ENCODE data around the gene NRXN3.

NRXN3 gene

GRCh38 chr14:78758333-78758732 is 588.2 kb downstream of the NRXN3 start:
- H3K9me3 ChIP-seq (ENCODE audit: control insufficient read depth, insufficient read depth, low read length): no peaks in the 10 kb centered on the region
- H3K4me1 ChIP-seq (ENCODE audit: control insufficient read depth, insufficient read depth, low read length): peaks cover 12% of the 10 kb centered on the region; the same call in 1 of the 2 replicates
- H3K27me3 ChIP-seq (ENCODE audit: control insufficient read depth, insufficient read depth, low read length): no peaks in the 10 kb centered on the region
- no peak overlapping the region for H3K27ac ChIP-seq (ENCODE audit: low read depth, low read length)
- H3K9ac ChIP-seq (ENCODE audit: low read depth, low read length): no peak overlapping the region
- no peaks in the 10 kb centered on the region for H3K36me3 ChIP-seq (ENCODE audit: control insufficient read depth, insufficient read depth, low read length)
- H3K4me3 ChIP-seq (ENCODE audit: low read depth, low read length): no peak overlapping the region

GRCh38 chr14:78762331-78762730 is 592.2 kb downstream of the NRXN3 start:
- H3K36me3 ChIP-seq (ENCODE audit: control insufficient read depth, insufficient read depth, low read length): no peaks in the 10 kb centered on the region
- H3K4me3 ChIP-seq (ENCODE audit: low read depth, low read length): no peak overlapping the region
- no peaks in the 10 kb centered on the region for H3K27me3 ChIP-seq (ENCODE audit: control insufficient read depth, insufficient read depth, low read length)
- H3K4me1 ChIP-seq (ENCODE audit: control insufficient read depth, insufficient read depth, low read length): peaks cover 26% of the 10 kb centered on the region
- no peaks in the 10 kb centered on the region for H3K9me3 ChIP-seq (ENCODE audit: control insufficient read depth, insufficient read depth, low read length)
- H3K9ac ChIP-seq (ENCODE audit: low read depth, low read length): no peak overlapping the region
- H3K27ac ChIP-seq (ENCODE audit: low read depth, low read length): no peak overlapping the region

GRCh38 chr14:78763746-78764145 is 593.6 kb downstream of the NRXN3 start:
- Histone ChIP-seq H3K36me3 (ENCODE audit: control insufficient read depth, insufficient read depth, low read length) (no peaks in the 10 kb centered on the region), H3K4me3 (ENCODE audit: low read depth, low read length) (no peak overlapping the region), H3K4me1 (ENCODE audit: control insufficient read depth, insufficient read depth, low read length) (peaks cover 23% of the 10 kb centered on the region), H3K9ac (ENCODE audit: low read depth, low read length) (no peak overlapping the region), H3K27me3 (ENCODE audit: control insufficient read depth, insufficient read depth, low read length) (no peaks in the 10 kb centered on the region), H3K27ac (ENCODE audit: low read depth, low read length) (no peak overlapping the region), H3K9me3 (ENCODE audit: control insufficient read depth, insufficient read depth, low read length) (no peaks in the 10 kb centered on the region)

- Histone ChIP-seq H3K27ac (ENCODE audit: low read depth, low read length) (peak overlapping the region; percentile 46), H3K36me3 (ENCODE audit: control insufficient read depth, insufficient read depth, low read length) (no peaks in the 10 kb centered on the region), H3K4me1 (ENCODE audit: control insufficient read depth, insufficient read depth, low read length) (peaks cover 23% of the 10 kb centered on the region), H3K27me3 (ENCODE audit: control insufficient read depth, insufficient read depth, low read length) (no peaks in the 10 kb centered on the region), H3K9ac (ENCODE audit: low read depth, low read length) (no peak overlapping the region), H3K9me3 (ENCODE audit: control insufficient read depth, insufficient read depth, low read length) (no peaks in the 10 kb centered on the region), H3K4me3 (ENCODE audit: low read depth, low read length) (no peak overlapping the region)
Observed at GRCh38 chr14:78764240-78764639, 594.1 kb downstream of the NRXN3 start.

GRCh38 chr14:78764645-78765044 is 594.5 kb downstream of the NRXN3 start:
- Histone ChIP-seq H3K9me3 (ENCODE audit: control insufficient read depth, insufficient read depth, low read length) (no peaks in the 10 kb centered on the region), H3K9ac (ENCODE audit: low read depth, low read length) (no peak overlapping the region), H3K27ac (ENCODE audit: low read depth, low read length) (peak overlapping the region; percentile 46), H3K27me3 (ENCODE audit: control insufficient read depth, insufficient read depth, low read length) (no peaks in the 10 kb centered on the region), H3K36me3 (ENCODE audit: control insufficient read depth, insufficient read depth, low read length) (no peaks in the 10 kb centered on the region), H3K4me1 (ENCODE audit: control insufficient read depth, insufficient read depth, low read length) (peaks cover 23% of the 10 kb centered on the region), H3K4me3 (ENCODE audit: low read depth, low read length) (no peak overlapping the region)

- Histone ChIP-seq H3K27ac (ENCODE audit: low read depth, low read length) (no peak overlapping the region), H3K4me1 (ENCODE audit: control insufficient read depth, insufficient read depth, low read length) (peaks cover 23% of the 10 kb centered on the region), H3K36me3 (ENCODE audit: control insufficient read depth, insufficient read depth, low read length) (no peaks in the 10 kb centered on the region), H3K9ac (ENCODE audit: low read depth, low read length) (no peak overlapping the region), H3K9me3 (ENCODE audit: control insufficient read depth, insufficient read depth, low read length) (no peaks in the 10 kb centered on the region), H3K27me3 (ENCODE audit: control insufficient read depth, insufficient read depth, low read length) (no peaks in the 10 kb centered on the region), H3K4me3 (ENCODE audit: low read depth, low read length) (no peak overlapping the region)
Observed at GRCh38 chr14:78767436-78767835, 597.3 kb downstream of the NRXN3 start.

GRCh38 chr14:78782551-78782950 is 612.4 kb downstream of the NRXN3 start:
- Histone ChIP-seq H3K36me3 (ENCODE audit: control insufficient read depth, insufficient read depth, low read length) (no peaks in the 10 kb centered on the region), H3K27ac (ENCODE audit: low read depth, low read length) (no peak overlapping the region), H3K4me3 (ENCODE audit: low read depth, low read length) (no peak overlapping the region), H3K4me1 (ENCODE audit: control insufficient read depth, insufficient read depth, low read length) (no peaks in the 10 kb centered on the region), H3K27me3 (ENCODE audit: control insufficient read depth, insufficient read depth, low read length) (no peaks in the 10 kb centered on the region), H3K9ac (ENCODE audit: low read depth, low read length) (no peak overlapping the region), H3K9me3 (ENCODE audit: control insufficient read depth, insufficient read depth, low read length) (no peaks in the 10 kb centered on the region)

GRCh38 chr14:78785265-78785664 is 615.1 kb downstream of the NRXN3 start:
- H3K4me3 ChIP-seq (ENCODE audit: low read depth, low read length): no peak overlapping the region
- no peaks in the 10 kb centered on the region for H3K36me3 ChIP-seq (ENCODE audit: control insufficient read depth, insufficient read depth, low read length)
- H3K9ac ChIP-seq (ENCODE audit: low read depth, low read length): no peak overlapping the region
- no peak overlapping the region for H3K27ac ChIP-seq (ENCODE audit: low read depth, low read length)
- no peaks in the 10 kb centered on the region for H3K27me3 ChIP-seq (ENCODE audit: control insufficient read depth, insufficient read depth, low read length)
- H3K9me3 ChIP-seq (ENCODE audit: control insufficient read depth, insufficient read depth, low read length): no peaks in the 10 kb centered on the region
- peaks cover under 1% of the 10 kb centered on the region; the same call in 1 of the 2 replicates for H3K4me1 ChIP-seq (ENCODE audit: control insufficient read depth, insufficient read depth, low read length)

- Histone ChIP-seq H3K9ac (ENCODE audit: low read depth, low read length) (no peak overlapping the region), H3K27ac (ENCODE audit: low read depth, low read length) (no peak overlapping the region), H3K4me1 (ENCODE audit: control insufficient read depth, insufficient read depth, low read length) (peaks cover 9% of the 10 kb centered on the region; the same call in 1 of the 2 replicates), H3K4me3 (ENCODE audit: low read depth, low read length) (no peak overlapping the region), H3K27me3 (ENCODE audit: control insufficient read depth, insufficient read depth, low read length) (no peaks in the 10 kb centered on the region), H3K9me3 (ENCODE audit: control insufficient read depth, insufficient read depth, low read length) (no peaks in the 10 kb centered on the region), H3K36me3 (ENCODE audit: control insufficient read depth, insufficient read depth, low read length) (no peaks in the 10 kb centered on the region)
Observed at GRCh38 chr14:78788467-78789360, 618.5 kb downstream of the NRXN3 start.

GRCh38 chr14:78790271-78790670 is 620.1 kb downstream of the NRXN3 start:
- H3K4me3 ChIP-seq (ENCODE audit: low read depth, low read length): no peak overlapping the region
- H3K27ac ChIP-seq (ENCODE audit: low read depth, low read length): no peak overlapping the region
- no peaks in the 10 kb centered on the region for H3K27me3 ChIP-seq (ENCODE audit: control insufficient read depth, insufficient read depth, low read length)
- peaks cover 9% of the 10 kb centered on the region; the same call in 1 of the 2 replicates for H3K4me1 ChIP-seq (ENCODE audit: control insufficient read depth, insufficient read depth, low read length)
- H3K9ac ChIP-seq (ENCODE audit: low read depth, low read length): no peak overlapping the region
- H3K9me3 ChIP-seq (ENCODE audit: control insufficient read depth, insufficient read depth, low read length): no peaks in the 10 kb centered on the region
- no peaks in the 10 kb centered on the region for H3K36me3 ChIP-seq (ENCODE audit: control insufficient read depth, insufficient read depth, low read length)

- Histone ChIP-seq H3K27me3 (ENCODE audit: control insufficient read depth, insufficient read depth, low read length) (no peaks in the 10 kb centered on the region), H3K4me1 (ENCODE audit: control insufficient read depth, insufficient read depth, low read length) (no peaks in the 10 kb centered on the region), H3K27ac (ENCODE audit: low read depth, low read length) (no peak overlapping the region), H3K9me3 (ENCODE audit: control insufficient read depth, insufficient read depth, low read length) (no peaks in the 10 kb centered on the region), H3K36me3 (ENCODE audit: control insufficient read depth, insufficient read depth, low read length) (no peaks in the 10 kb centered on the region), H3K4me3 (ENCODE audit: low read depth, low read length) (no peak overlapping the region), H3K9ac (ENCODE audit: low read depth, low read length) (no peak overlapping the region)
Observed at GRCh38 chr14:78798757-78799156, 628.6 kb downstream of the NRXN3 start.

Data from HUES48 (cell line).